GM12878 (cell line): ENCODE data around the gene FBXL16. TPM values are rescaled to one million over a fixed set of nuclear protein-coding genes. Genes with fewer than 3 reads are reported as not detected.
A peak's percentile ranks its signal among the peaks of the same experiment; 100 is the strongest.

ENCODE experiments used
- ATAC-seq: fragments of 200-7000 bp; cut with Tn5 transposase; 3 replicates; pipeline ENCODE4 v1.9.1; 2020; ENCODE audit warnings: mild to moderate bottlenecking, moderate library complexity
- BruUV-seq: library from RNA; stranded (reverse); fragments of 400-500 nt; replicated peaks from 2 replicates; lab custom pipeline; 2021; lab: Mats Ljungman, UMichigan
- CTCF ChIA-PET: fragments of 300-600 bp; sonication (Branson Sonifier 250); formaldehyde crosslinking; extraction: SDS; loops from one replicate; lab custom pipeline; 2021; ENCODE audit warnings: inconsistent platforms; lab: Yijun Ruan, JAX
- POLR2A ChIA-PET: fragments of 350-600 bp; formaldehyde crosslinking; extraction: SDS; loops from one replicate; lab custom pipeline; 2021; ENCODE audit warnings: inconsistent platforms; lab: Charles Lee
- RAD21 ChIA-PET: fragments of 300-600 bp; sonication (Branson Sonifier 250); formaldehyde crosslinking; loops from one replicate; lab custom pipeline; 2023; ENCODE audit warnings: antibody characterized with exemption; ENCODE audit not compliant: unreplicated experiment; lab: Charles Lee
- SMC1A ChIA-PET: fragments of 300-600 bp; sonication (Branson Sonifier 250); formaldehyde crosslinking; loops from one replicate; lab custom pipeline; 2023; ENCODE audit not compliant: unreplicated experiment, uncharacterized antibody; lab: Charles Lee
- DNase-seq: peaks from one replicate; pipeline ENCODE4 v3.0.0-alpha.2; 2011; ENCODE audit warnings: low read depth, low spot score
- FAIRE-seq: peaks from 3 replicates; lab custom pipeline; 2011; peaks lifted over from hg19 to GRCh38; lab: Jason Lieb, UNC
- H2AFZ ChIP-seq: 2 replicates; pipeline ENCODE4 v1.6.0; 2011; ENCODE audit warnings: low read depth, low read length, control low read depth; ENCODE audit not compliant: control insufficient read depth
- H3K27ac ChIP-seq: 2 replicates; pipeline ENCODE4 v1.5.1; 2011; ENCODE audit warnings: control low read depth; ENCODE audit not compliant: control insufficient read depth, insufficient read depth
- H3K27me3 ChIP-seq, 2 experiments: replicated peaks in 1 of 2; 2 replicates each; pipeline versions ENCODE4 v1.6.0 to v1.6.1; 2011; ENCODE audit warnings: low read length in 1 of 2; ENCODE audit not compliant: control insufficient read depth in 2 of 2, insufficient read depth in 2 of 2
- H3K36me3 ChIP-seq, 2 experiments: 2 replicates each; pipeline ENCODE4 v1.5.1; 2011; ENCODE audit warnings: low read length in 1 of 2; ENCODE audit not compliant: control insufficient read depth in 2 of 2, insufficient read depth in 2 of 2
- H3K4me1 ChIP-seq: 2 replicates; pipeline ENCODE4 v1.6.1; 2011; ENCODE audit warnings: mild to moderate bottlenecking, low read length, moderate library complexity, mixed read lengths; ENCODE audit not compliant: control insufficient read depth, insufficient read depth
- H3K4me2 ChIP-seq: 2 replicates; pipeline ENCODE4 v1.6.0; 2011; ENCODE audit warnings: control low read depth; ENCODE audit not compliant: control insufficient read depth, insufficient read depth
- H3K4me3 ChIP-seq: fragments of 200-600 bp; sonication (generic); 2 replicates; pipeline ENCODE4 v1.5.1; 2016
- H3K79me2 ChIP-seq: 2 replicates; pipeline ENCODE4 v1.6.0; 2011; ENCODE audit warnings: low read length; ENCODE audit not compliant: control insufficient read depth, insufficient read depth
- H3K9ac ChIP-seq: 2 replicates; pipeline ENCODE4 v1.8.0; 2011; ENCODE audit warnings: low read length, control low read depth, mixed read lengths; ENCODE audit not compliant: control insufficient read depth, insufficient read depth
- H3K9me3 ChIP-seq: replicated peaks from 3 replicates; pipeline ENCODE4 v1.5.1; 2011; ENCODE audit warnings: mild to moderate bottlenecking, low read length; ENCODE audit not compliant: control insufficient read depth, insufficient read depth
- H4K20me1 ChIP-seq: 2 replicates; pipeline ENCODE4 v1.6.0; 2011; ENCODE audit not compliant: control insufficient read depth, insufficient read depth
- BCL3 ChIP-seq: IDR thresholded peaks from 2 replicates; pipeline ENCODE4 v1.6.1; 2011; ENCODE audit warnings: borderline replicate concordance, low read depth, mild to moderate bottlenecking, moderate library complexity, low read length; ENCODE audit not compliant: insufficient read depth, poor library complexity, severe bottlenecking
- BHLHE40 ChIP-seq, 2 experiments: fragments of 450-650 bp in 1 of 2; IDR thresholded peaks; 2 replicates each; pipeline ENCODE4 v1.6.1; 2011 to 2017; ENCODE audit warnings: low read depth in 2 of 2, borderline replicate concordance in 1 of 2, improper control_type of control experiment in 1 of 2, low read length in 1 of 2, mild to moderate bottlenecking in 1 of 2
- JUNB ChIP-seq: IDR thresholded peaks from 2 replicates; pipeline ENCODE4 v1.6.1; 2016; ENCODE audit warnings: antibody characterized with exemption, mild to moderate bottlenecking
- NFXL1 ChIP-seq: fragments of 450-650 bp; IDR thresholded peaks from 2 replicates; pipeline ENCODE4 v1.6.1; 2017; ENCODE audit warnings: antibody characterized with exemption, mild to moderate bottlenecking, borderline replicate concordance
- POLR2A ChIP-seq: IDR thresholded peaks from 2 replicates; pipeline ENCODE4 v1.6.1; 2011; ENCODE audit warnings: low read depth, mild to moderate bottlenecking, low read length
- POLR2AphosphoS5 ChIP-seq: IDR thresholded peaks from 2 replicates; pipeline ENCODE4 v1.6.1; 2011; ENCODE audit warnings: mild to moderate bottlenecking, low read length, inconsistent platforms
- SREBF2 ChIP-seq: IDR thresholded peaks from 2 replicates; pipeline ENCODE4 v1.6.1; 2012; ENCODE audit warnings: mild to moderate bottlenecking, low read length
- ZBTB33 ChIP-seq: fragments of 450-650 bp; IDR thresholded peaks from 2 replicates; pipeline ENCODE4 v1.6.1; 2017; ENCODE audit warnings: mild to moderate bottlenecking
- WGBS: methylation state at CpG from one replicate; pipeline ENCODE4 v1.1.6; 2016; ENCODE audit warnings: low lambda C conversion rate; ENCODE audit not compliant: insufficient replicate concordance, insufficient coverage; ENCODE audit errors: missing lambda C conversion rate; 5-methylcytosine and 5-hydroxymethylcytosine counted together
- in situ Hi-C: fragments of 300-500 bp; cut with MboI; formaldehyde crosslinking; loops from 9 replicates; pipeline ENCODE4 v1.14.3; 2018; ENCODE audit warnings: mixed read lengths
- intact Hi-C: fragments of 100-400 bp; cut with micrococcal nuclease; formaldehyde crosslinking; loops from one replicate; pipeline ENCODE4 v1.14.2; 2022; ENCODE audit not compliant: unreplicated experiment
- polyA plus RNA-seq, 11 experiments: library from polyadenylated mRNA; depleted of rRNA in 4 of 11; unstranded in 6 of 11; stranded (reverse) in 5 of 11; fragments of >200 nt; fragmentation: Nextera tagmentation in 4 of 11; fragmentation: Illumina TruSeq in 1 of 11; extraction: Ambion mirVana in 4 of 11; extraction: Trizol in 1 of 11; gene quantifications; 1 replicate in 1 of 11; 2 replicates in 10 of 11; pipeline versions ENCODE4 v1.2.1 to v1.2.3, GENCODE V29; 2011 to 2016; ENCODE audit warnings: inconsistent platforms in 2 of 11, missing spikeins in 2 of 11, low read depth in 1 of 11
- total RNA-seq, 4 experiments: library from RNA; depleted of rRNA in 3 of 4; stranded (reverse); fragments of >200 nt in 3 of 4; fragmentation: Illumina TruSeq in 1 of 4; extraction: Trizol in 1 of 4; gene quantifications; 2 replicates each; pipeline versions ENCODE4 v1.2.1 to v1.2.3, GENCODE V29; 2013 to 2021

Gene FBXL16
- total and polyA plus RNA-seq, 10 of the 15 experiments (the other 5 are each of a cell fraction or from before 2014, with no cell fraction given), result 0.13 to 1.4 (median 0.24) TPM

GRCh38 chr16:674968-675883 lies 30.4 kb downstream of the FBXL16 start, which contains the start of gene RHBDL1 (continued):
- no peak for TF ChIP-seq ZBTB33
- peak in 1 of 2 experiments; percentile 41; a peak in 2 of 4 replicates for TF ChIP-seq BHLHE40 (IDR thresholded peaks at IDR 0.05; ENCODE audit: borderline replicate concordance in 1 of 2, low read depth in 2 of 2, low read length in 1 of 2)
- peak; percentile 23 for TF ChIP-seq BCL3
- no peak for TF ChIP-seq NFXL1

GRCh38 chr16:674214-674881 lies 31.3 kb downstream of the FBXL16 start:
- Histone ChIP-seq H4K20me1 (no peaks in the 10 kb centered on the region; the same call in 1 of the 2 replicates), H3K4me2 (no peak overlapping the region), H3K27me3 (no peaks in the 10 kb centered on the region), H3K9me3 (no peaks in the 10 kb centered on the region), H3K36me3 (peaks cover 0 to 18% of the 10 kb centered on the region in 2 experiments; a peak in 3 of 4 replicates), H3K4me3 (no peak overlapping the region), H3K4me1 (no peaks in the 10 kb centered on the region), H2AFZ (no peak overlapping the region), H3K27ac (no peak overlapping the region), H3K9ac (no peak overlapping the region), H3K79me2 (peaks cover 2% of the 10 kb centered on the region; the same call in 1 of the 2 replicates)
- no peak for DNase-seq
- no peak for ATAC-seq
- ChIA-PET CTCF (no interaction called here), RAD21 (no interaction called here), POLR2A (no interaction called here), SMC1A (no interaction called here)
- intact Hi-C loops, result no loop called here
- in situ Hi-C loops, result no loop called here
- peak; percentile 21; the same call in 1 of the 2 replicates for TF ChIP-seq POLR2A
- TF ChIP-seq JUNB, result no peak
- TF ChIP-seq SREBF2, result no peak
- 0 out of 2 replicates have a peak, but pooled peaks have one; percentile 20 for TF ChIP-seq POLR2AphosphoS5
- TSS peak; percentile 43 for BruUV-seq
- FAIRE-seq, result no peak
- WGBS, result 92% methylated on average over 22 of the region's 22 CpGs
